ENCODE results near the gene MACROD2. TPM values are rescaled to one million over a fixed set of nuclear protein-coding genes. Genes with fewer than 3 reads are reported as not detected.

The MACROD2 gene
- total RNA-seq, 1 donor from 2014 or later = 2.5 TPM

DNA sequence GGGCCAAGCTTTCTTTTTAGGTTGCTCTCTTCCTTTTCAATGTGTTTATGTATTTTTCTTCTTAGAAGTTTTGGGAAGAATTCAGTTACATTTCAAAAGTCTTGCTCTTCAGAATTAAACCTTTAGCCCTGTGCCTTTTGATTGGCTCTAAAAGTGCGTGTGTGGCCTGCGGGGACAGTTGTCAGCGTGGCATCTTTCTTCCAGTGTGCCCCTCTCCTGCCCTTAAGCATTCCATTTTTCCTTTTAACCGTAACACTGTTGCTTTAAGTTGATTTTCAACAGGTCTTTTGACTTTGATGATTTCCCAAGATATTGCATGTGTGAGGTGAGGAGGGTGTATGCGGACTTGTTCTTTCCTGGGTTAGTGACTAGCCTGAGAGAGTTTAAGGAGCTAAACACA lies 1341.2 kb downstream of the MACROD2 start:
- DNase-seq (ENCODE audit: extremely low spot score, unreplicated experiment) = no peak
- H3K36me3 Mint-ChIP-seq (ENCODE audit: unreplicated experiment) = no peaks in the 10 kb centered on the region
- TF ChIP-seq, protein P1, sequence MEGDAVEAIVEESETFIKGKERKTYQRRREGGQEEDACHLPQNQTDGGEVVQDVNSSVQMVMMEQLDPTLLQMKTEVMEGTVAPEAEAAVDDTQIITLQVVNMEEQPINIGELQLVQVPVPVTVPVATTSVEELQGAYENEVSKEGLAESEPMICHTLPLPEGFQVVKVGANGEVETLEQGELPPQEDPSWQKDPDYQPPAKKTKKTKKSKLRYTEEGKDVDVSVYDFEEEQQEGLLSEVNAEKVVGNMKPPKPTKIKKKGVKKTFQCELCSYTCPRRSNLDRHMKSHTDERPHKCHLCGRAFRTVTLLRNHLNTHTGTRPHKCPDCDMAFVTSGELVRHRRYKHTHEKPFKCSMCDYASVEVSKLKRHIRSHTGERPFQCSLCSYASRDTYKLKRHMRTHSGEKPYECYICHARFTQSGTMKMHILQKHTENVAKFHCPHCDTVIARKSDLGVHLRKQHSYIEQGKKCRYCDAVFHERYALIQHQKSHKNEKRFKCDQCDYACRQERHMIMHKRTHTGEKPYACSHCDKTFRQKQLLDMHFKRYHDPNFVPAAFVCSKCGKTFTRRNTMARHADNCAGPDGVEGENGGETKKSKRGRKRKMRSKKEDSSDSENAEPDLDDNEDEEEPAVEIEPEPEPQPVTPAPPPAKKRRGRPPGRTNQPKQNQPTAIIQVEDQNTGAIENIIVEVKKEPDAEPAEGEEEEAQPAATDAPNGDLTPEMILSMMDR (IDR thresholded peaks at IDR 0.05) = no peak
- H3K4me3 Mint-ChIP-seq (ENCODE audit: unreplicated experiment) = no peak overlapping the region
- H3K27ac Mint-ChIP-seq (ENCODE audit: unreplicated experiment) = no peak overlapping the region
- no peaks in the 10 kb centered on the region for H3K27me3 Mint-ChIP-seq (ENCODE audit: unreplicated experiment)
- H3K9me3 Mint-ChIP-seq (ENCODE audit: unreplicated experiment) = no peaks in the 10 kb centered on the region
- H3K4me1 Mint-ChIP-seq (ENCODE audit: unreplicated experiment) = peaks cover 2% of the 10 kb centered on the region

DNA sequence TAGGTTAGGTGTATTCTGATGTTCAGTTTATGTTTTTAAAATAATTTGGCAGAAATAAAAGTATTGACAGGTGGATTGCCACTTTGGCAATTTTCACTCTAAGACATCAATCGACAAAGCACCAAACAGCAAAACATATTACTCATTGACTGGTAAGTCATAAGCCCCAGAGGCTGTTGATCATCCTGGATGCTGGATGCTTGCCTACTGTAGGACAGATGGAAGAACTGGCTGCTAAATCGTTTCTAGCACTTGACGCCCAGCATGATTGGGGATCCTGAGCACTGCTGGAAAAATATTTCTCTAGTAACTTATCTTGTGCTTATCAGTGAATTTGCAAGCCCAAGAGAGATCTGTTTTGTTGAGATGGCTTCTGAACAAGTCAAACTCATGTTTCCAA lies 1343.9 kb downstream of the MACROD2 start:
- H3K27ac Mint-ChIP-seq (ENCODE audit: unreplicated experiment) = no peak overlapping the region
- no peak overlapping the region for H3K4me3 Mint-ChIP-seq (ENCODE audit: unreplicated experiment)
- no peak for DNase-seq (ENCODE audit: extremely low spot score, unreplicated experiment)
- no peaks in the 10 kb centered on the region for H3K27me3 Mint-ChIP-seq (ENCODE audit: unreplicated experiment)
- H3K4me1 Mint-ChIP-seq (ENCODE audit: unreplicated experiment) = peaks cover 8% of the 10 kb centered on the region
- no peaks in the 10 kb centered on the region for H3K36me3 Mint-ChIP-seq (ENCODE audit: unreplicated experiment)
- TF ChIP-seq, protein P1 (IDR thresholded peaks at IDR 0.05) = no peak
- no peaks in the 10 kb centered on the region for H3K9me3 Mint-ChIP-seq (ENCODE audit: unreplicated experiment)

DNA sequence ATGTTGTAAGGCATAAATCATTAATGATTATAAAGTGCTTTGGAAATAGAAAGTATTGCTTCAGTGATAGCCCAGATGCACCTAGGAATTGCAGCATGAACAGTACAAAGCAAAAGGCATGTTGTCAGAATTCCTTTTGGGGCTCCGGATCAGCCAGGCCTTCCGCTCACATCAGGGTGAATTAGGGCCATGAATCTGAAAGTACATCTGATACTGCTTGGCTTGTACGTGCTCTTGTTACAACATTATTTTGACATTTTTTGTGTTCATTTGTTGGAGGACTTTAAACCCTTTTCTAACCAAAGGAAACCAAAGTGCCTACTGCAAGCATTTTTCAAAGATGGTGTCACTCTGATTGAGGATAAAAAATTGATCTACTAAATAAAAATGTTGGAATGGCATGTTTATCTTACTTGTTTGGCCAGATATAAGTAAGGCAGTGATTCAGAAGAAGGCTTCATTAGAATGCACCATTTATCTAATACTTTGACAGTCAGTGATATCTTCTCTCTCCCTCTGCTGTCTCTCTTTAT lies 1347.7 kb downstream of the MACROD2 start:
- no peaks in the 10 kb centered on the region for H3K27me3 Mint-ChIP-seq (ENCODE audit: unreplicated experiment)
- DNase-seq (ENCODE audit: extremely low spot score, unreplicated experiment) = no peak
- peaks cover 8% of the 10 kb centered on the region for H3K4me1 Mint-ChIP-seq (ENCODE audit: unreplicated experiment)
- no peak overlapping the region for H3K4me3 Mint-ChIP-seq (ENCODE audit: unreplicated experiment)
- H3K36me3 Mint-ChIP-seq (ENCODE audit: unreplicated experiment) = no peaks in the 10 kb centered on the region
- H3K27ac Mint-ChIP-seq (ENCODE audit: unreplicated experiment) = no peak overlapping the region
- H3K9me3 Mint-ChIP-seq (ENCODE audit: unreplicated experiment) = no peaks in the 10 kb centered on the region
- TF ChIP-seq, protein P1 (IDR thresholded peaks at IDR 0.05) = no peak

DNA sequence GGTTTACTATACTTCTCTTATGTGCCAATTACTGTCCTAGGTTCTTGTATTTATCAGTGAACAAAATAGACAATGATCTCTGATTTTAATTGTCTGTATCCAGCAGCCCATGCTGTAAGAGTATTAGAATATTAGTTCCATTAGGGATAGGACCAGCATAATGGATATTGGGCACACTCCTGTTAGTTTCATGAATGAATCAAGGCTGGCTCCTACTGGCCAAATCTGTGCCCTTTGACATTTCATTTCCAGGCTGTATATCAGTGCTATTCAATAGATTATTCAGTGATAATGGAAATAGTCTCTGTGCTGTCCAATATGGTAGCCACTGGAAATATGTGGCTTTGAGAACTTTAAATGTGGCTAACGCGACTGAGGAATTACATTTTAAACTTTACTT lies 1350.0 kb downstream of the MACROD2 start:
- H3K27me3 Mint-ChIP-seq (ENCODE audit: unreplicated experiment) = no peaks in the 10 kb centered on the region
- H3K27ac Mint-ChIP-seq (ENCODE audit: unreplicated experiment) = no peak overlapping the region
- no peaks in the 10 kb centered on the region for H3K9me3 Mint-ChIP-seq (ENCODE audit: unreplicated experiment)
- TF ChIP-seq, protein P1 (IDR thresholded peaks at IDR 0.05) = no peak
- peaks cover 8% of the 10 kb centered on the region for H3K4me1 Mint-ChIP-seq (ENCODE audit: unreplicated experiment)
- no peaks in the 10 kb centered on the region for H3K36me3 Mint-ChIP-seq (ENCODE audit: unreplicated experiment)
- no peak overlapping the region for H3K4me3 Mint-ChIP-seq (ENCODE audit: unreplicated experiment)
- no peak for DNase-seq (ENCODE audit: extremely low spot score, unreplicated experiment)

DNA sequence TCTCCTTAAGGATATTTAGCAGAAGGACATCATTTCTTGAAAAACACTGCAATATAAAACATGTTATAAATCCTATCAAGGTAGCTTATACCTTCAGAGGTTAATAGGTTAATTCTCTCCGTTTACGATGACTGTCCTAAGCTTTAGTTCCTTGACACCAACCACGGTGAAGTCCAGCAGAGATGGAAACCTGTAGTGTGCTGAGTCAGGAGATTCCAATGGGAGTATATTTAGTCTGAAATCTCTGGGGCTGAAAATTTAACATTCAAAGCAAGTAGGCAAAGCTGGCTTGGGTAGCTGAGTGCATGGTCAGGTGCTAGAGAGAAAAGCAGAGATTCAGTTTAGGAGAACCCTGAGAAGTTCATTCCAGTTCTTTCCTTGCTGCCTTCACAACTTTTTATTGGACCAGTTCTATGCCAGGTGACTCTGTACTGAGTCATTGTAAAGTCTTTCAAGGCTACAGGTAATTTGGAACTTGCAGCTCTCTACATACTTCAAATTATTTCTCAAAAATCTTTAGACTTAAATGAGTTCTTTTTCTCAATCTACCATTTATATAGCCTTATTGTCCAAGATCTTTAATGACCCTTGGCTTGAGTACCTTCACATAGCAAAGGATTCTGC lies 1351.5 kb downstream of the MACROD2 start:
- Mint-ChIP-seq H3K9me3 (ENCODE audit: unreplicated experiment) (no peaks in the 10 kb centered on the region), H3K27ac (ENCODE audit: unreplicated experiment) (no peak overlapping the region), H3K4me1 (ENCODE audit: unreplicated experiment) (peaks cover 5% of the 10 kb centered on the region), H3K36me3 (ENCODE audit: unreplicated experiment) (no peaks in the 10 kb centered on the region), H3K27me3 (ENCODE audit: unreplicated experiment) (no peaks in the 10 kb centered on the region), H3K4me3 (ENCODE audit: unreplicated experiment) (no peak overlapping the region)
- no peak for DNase-seq (ENCODE audit: extremely low spot score, unreplicated experiment)
- TF ChIP-seq, protein P1 (IDR thresholded peaks at IDR 0.05) = no peak

Data from osteocyte (in vitro differentiated cells).